22Rv1 (cell line): Measurements from ENCODE around the gene FCN3.
"Not testable (repeated sequence)": the region's sequence is repeated elsewhere in the genome, so short reads cannot be mapped to it uniquely, and the experiment has no call there.

Source experiments
- ZFX ChIP-seq: fragments of 450-650 bp; IDR thresholded peaks from 2 replicates; pipeline ENCODE4 v1.6.1; 2017; ENCODE audit warnings: antibody characterized with exemption, borderline replicate concordance
- TF ChIP-seq, protein P1 (sequence below): fragments of 450-650 bp; IDR thresholded peaks from 2 replicates; pipeline ENCODE4 v1.5.1; 2017; ENCODE audit warnings: mild to moderate bottlenecking

DNA sequence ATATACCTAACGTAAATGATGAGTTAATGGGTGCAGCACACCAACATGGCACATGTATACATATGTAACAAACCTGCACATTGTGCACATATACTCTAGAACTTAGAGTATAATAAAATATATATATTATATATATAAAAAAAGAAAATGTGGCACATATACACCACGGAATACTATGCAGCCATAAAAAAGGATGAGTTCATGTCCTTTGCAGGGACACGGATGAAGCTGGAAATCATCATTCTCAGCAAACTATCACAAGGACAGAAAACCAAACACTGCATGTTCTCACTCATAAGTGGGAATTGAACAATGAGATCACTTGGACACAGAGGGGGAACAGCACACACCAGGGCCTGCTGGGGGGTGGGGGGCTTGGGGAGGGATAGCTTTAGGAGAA, 10.2 kb upstream of the FCN3 start:
- TF ChIP-seq, protein P1, sequence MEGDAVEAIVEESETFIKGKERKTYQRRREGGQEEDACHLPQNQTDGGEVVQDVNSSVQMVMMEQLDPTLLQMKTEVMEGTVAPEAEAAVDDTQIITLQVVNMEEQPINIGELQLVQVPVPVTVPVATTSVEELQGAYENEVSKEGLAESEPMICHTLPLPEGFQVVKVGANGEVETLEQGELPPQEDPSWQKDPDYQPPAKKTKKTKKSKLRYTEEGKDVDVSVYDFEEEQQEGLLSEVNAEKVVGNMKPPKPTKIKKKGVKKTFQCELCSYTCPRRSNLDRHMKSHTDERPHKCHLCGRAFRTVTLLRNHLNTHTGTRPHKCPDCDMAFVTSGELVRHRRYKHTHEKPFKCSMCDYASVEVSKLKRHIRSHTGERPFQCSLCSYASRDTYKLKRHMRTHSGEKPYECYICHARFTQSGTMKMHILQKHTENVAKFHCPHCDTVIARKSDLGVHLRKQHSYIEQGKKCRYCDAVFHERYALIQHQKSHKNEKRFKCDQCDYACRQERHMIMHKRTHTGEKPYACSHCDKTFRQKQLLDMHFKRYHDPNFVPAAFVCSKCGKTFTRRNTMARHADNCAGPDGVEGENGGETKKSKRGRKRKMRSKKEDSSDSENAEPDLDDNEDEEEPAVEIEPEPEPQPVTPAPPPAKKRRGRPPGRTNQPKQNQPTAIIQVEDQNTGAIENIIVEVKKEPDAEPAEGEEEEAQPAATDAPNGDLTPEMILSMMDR = not testable (repeated sequence)
- TF ChIP-seq ZFX = not testable (repeated sequence)
